Calu3 (cell line): ENCODE results near the gene TNFRSF6B. TPM values are rescaled to one million over a fixed set of nuclear protein-coding genes. Genes with fewer than 3 reads are reported as not detected.

Source experiments
- BruUV-seq: library from RNA; stranded (reverse); fragments of 400-500 nt; replicated peaks from 2 replicates; lab custom pipeline; 2021; lab: Mats Ljungman, UMichigan
- CTCF ChIA-PET: fragments of 300-600 bp; sonication (Branson Sonifier 250); formaldehyde crosslinking; loops from one replicate; lab custom pipeline; 2022; ENCODE audit warnings: antibody characterized with exemption; lab: Charles Lee
- DNase-seq: peaks from one replicate; pipeline ENCODE4 v3.0.0; 2022
- H3K27ac Mint-ChIP-seq: one replicate; pipeline ENCODE4 v1.8.0; 2022; ENCODE audit warnings: mixed read lengths; ENCODE audit not compliant: unreplicated experiment
- H3K27me3 Mint-ChIP-seq: one replicate; pipeline ENCODE4 v1.8.0; 2022; ENCODE audit warnings: mixed read lengths; ENCODE audit not compliant: unreplicated experiment
- H3K36me3 Mint-ChIP-seq: one replicate; pipeline ENCODE4 v1.8.0; 2022; ENCODE audit warnings: mild to moderate bottlenecking, moderate library complexity, mixed read lengths; ENCODE audit not compliant: insufficient read depth, unreplicated experiment
- H3K4me1 Mint-ChIP-seq: one replicate; pipeline ENCODE4 v1.8.0; 2022; ENCODE audit warnings: mild to moderate bottlenecking, low read depth, mixed read lengths; ENCODE audit not compliant: unreplicated experiment
- H3K4me3 Mint-ChIP-seq: one replicate; pipeline ENCODE4 v1.8.0; 2022; ENCODE audit warnings: mild to moderate bottlenecking, low read depth, moderate library complexity, mixed read lengths; ENCODE audit not compliant: unreplicated experiment
- H3K9me3 Mint-ChIP-seq: one replicate; pipeline ENCODE4 v1.8.0; 2022; ENCODE audit warnings: low read depth, mixed read lengths; ENCODE audit not compliant: unreplicated experiment
- CTCF ChIP-seq: fragments of 200-600 bp; IDR thresholded peaks from one replicate; pipeline ENCODE4 v1.8.0; 2022; ENCODE audit warnings: antibody characterized with exemption; ENCODE audit not compliant: unreplicated experiment
- intact Hi-C: fragments of 100-400 bp; cut with micrococcal nuclease; formaldehyde crosslinking; loops from one replicate; pipeline ENCODE4 v1.10.0; 2022; ENCODE audit not compliant: unreplicated experiment
- total RNA-seq: library from RNA; stranded (reverse); gene quantifications from 2 replicates; pipeline ENCODE4 v1.2.3, GENCODE V29; 2022

The TNFRSF6B gene
- total RNA-seq, 1 experiment from 2014 or later: not detected

- Mint-ChIP-seq H3K4me1 (no peaks in the 10 kb centered on the region), H3K36me3 (peaks cover 46% of the 10 kb centered on the region), H3K27ac (no peak overlapping the region), H3K9me3 (no peaks in the 10 kb centered on the region), H3K4me3 (no peak overlapping the region), H3K27me3 (no peaks in the 10 kb centered on the region)
- CTCF ChIA-PET: no interaction called here
- intact Hi-C loops: no loop called here
- BruUV-seq: no TSS peak
- TF ChIP-seq CTCF: no peak
- DNase-seq: no peak
These were observed 37.9 kb downstream of the TNFRSF6B start for GRCh38 chr20:63734111-63734945.

DNA sequence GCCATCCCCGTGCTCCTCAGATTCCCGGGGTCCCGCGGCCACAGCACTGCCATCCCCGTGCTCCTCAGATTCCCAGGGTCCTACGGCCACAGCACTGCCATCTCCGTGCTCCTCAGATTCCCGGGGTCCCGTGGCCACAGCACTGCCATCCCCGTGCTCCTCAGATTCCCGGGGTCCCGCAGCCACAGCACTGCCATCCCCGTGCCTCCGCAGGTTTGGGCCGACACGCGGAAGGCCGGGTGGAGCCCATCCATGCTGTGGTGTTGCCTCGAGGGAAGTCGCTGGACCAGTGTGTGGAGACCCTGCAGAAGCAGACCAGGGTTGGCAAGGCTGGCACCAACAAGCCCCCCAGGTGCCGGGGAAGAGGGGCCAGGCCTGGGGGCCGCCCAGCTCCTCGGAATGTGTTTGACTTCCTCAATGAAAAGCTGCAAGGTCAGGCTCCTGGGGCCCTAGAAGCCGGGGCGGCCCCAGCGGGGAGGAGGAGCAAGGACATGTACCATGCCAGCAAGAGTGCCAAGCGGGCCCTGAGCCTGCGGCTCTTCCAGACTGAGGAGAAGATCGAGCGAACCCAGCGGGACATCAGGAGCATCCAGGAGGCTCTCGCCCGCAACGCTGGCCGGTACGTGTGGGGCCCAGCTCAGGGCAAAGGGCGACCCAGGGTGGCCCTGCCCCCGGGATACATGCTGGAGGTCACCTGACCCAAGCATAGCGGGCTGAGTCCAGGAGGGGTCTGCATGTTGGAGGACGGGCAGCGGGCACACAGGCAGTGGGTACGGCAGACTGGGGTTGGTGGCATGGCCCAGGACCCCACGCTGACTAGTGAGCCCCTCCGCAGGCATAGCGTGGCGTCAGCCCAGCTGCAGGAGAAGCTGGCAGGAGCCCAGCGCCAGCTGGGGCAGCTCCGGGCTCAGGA lies 38.8 kb downstream of the TNFRSF6B start:
- no peak for TF ChIP-seq CTCF
- no peak for DNase-seq
- H3K4me1 Mint-ChIP-seq: no peaks in the 10 kb centered on the region
- no peak overlapping the region for H3K4me3 Mint-ChIP-seq
- H3K36me3 Mint-ChIP-seq: peaks cover 46% of the 10 kb centered on the region
- CTCF ChIA-PET: no interaction called here
- H3K27ac Mint-ChIP-seq: peak overlapping the region; percentile 19
- no peaks in the 10 kb centered on the region for H3K27me3 Mint-ChIP-seq
- H3K9me3 Mint-ChIP-seq: no peaks in the 10 kb centered on the region
- BruUV-seq: TSS peak; percentile 47
- intact Hi-C loops: no loop called here

GRCh38 chr20:63735859-63736718 lies 39.6 kb downstream of the TNFRSF6B start, which contains the start of gene LIME1:
Gene LIME1 (plus strand): TSS chr20:63736664. CDS start chr20:63737550, 886 bp downstream.
- Mint-ChIP-seq H3K36me3 (peaks cover 55% of the 10 kb centered on the region), H3K9me3 (no peaks in the 10 kb centered on the region), H3K27me3 (no peaks in the 10 kb centered on the region), H3K4me1 (no peaks in the 10 kb centered on the region), H3K4me3 (no peak within 1 kb of the TSS), H3K27ac (peak within 1 kb of the TSS; percentile 64)
- TF ChIP-seq CTCF: no peak
- CTCF ChIA-PET: interaction anchor here (1.7 kb wide), 1 partner anchor 8 kb away, joined by 8 read pairs; no protein-coding TSS in a partner anchor
- BruUV-seq: no TSS peak
- no peak for DNase-seq
- intact Hi-C loops: no loop called here
